HG02571 (cell line): ENCODE measurements around the gene GREM1.

Source experiments
- ATAC-seq: cut with Tn5 transposase; IDR thresholded peaks from one replicate; pipeline ENCODE4 v1.9.1; 2021; ENCODE audit warnings: mild to moderate bottlenecking, moderate library complexity; ENCODE audit not compliant: unreplicated experiment

The GREM1 gene

DNA sequence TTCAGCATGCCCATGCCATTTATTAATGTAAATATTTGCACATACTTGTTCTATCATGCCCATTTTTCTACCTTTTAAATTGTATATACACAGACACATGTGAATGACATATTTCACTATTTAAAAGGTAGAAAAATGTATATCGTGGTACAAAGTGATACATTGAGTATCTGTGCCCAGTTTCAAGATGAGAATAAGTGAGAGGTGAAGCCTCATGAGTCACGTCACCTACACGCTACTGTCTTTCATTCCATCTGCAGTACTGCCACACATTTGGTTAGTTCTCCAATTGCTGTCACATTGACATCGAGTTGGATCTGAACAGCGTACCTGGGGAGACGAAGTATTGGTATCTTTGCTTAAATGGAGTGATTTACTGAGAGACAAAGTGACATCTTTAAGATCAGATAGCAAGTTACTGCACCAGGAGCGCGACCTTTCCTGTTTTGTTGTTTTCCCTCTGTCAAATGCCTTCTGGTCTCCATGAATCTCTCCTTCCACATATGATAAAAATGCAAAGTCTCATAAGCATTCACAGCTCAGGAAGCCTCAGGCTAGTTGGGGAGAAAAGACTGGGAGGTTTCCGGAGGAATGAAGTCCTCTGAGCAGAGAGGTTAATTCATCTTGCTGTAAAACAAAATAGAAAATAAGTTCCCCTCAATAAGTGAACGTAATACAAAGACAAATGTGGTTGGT, 12.0 kb downstream of the GREM1 start:
- ATAC-seq: no peak

DNA sequence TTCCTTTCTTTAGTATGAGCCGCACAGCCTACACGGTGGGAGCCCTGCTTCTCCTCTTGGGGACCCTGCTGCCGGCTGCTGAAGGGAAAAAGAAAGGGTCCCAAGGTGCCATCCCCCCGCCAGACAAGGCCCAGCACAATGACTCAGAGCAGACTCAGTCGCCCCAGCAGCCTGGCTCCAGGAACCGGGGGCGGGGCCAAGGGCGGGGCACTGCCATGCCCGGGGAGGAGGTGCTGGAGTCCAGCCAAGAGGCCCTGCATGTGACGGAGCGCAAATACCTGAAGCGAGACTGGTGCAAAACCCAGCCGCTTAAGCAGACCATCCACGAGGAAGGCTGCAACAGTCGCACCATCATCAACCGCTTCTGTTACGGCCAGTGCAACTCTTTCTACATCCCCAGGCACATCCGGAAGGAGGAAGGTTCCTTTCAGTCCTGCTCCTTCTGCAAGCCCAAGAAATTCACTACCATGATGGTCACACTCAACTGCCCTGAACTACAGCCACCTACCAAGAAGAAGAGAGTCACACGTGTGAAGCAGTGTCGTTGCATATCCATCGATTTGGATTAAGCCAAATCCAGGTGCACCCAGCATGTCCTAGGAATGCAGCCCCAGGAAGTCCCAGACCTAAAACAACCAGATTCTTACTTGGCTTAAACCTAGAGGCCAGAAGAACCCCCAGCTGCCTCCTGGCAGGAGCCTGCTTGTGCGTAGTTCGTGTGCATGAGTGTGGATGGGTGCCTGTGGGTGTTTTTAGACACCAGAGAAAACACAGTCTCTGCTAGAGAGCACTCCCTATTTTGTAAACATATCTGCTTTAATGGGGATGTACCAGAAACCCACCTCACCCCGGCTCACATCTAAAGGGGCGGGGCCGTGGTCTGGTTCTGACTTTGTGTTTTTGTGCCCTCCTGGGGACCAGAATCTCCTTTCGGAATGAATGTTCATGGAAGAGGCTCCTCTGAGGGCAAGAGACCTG, 13.2 kb downstream of the GREM1 start:
- ATAC-seq: no peak

DNA sequence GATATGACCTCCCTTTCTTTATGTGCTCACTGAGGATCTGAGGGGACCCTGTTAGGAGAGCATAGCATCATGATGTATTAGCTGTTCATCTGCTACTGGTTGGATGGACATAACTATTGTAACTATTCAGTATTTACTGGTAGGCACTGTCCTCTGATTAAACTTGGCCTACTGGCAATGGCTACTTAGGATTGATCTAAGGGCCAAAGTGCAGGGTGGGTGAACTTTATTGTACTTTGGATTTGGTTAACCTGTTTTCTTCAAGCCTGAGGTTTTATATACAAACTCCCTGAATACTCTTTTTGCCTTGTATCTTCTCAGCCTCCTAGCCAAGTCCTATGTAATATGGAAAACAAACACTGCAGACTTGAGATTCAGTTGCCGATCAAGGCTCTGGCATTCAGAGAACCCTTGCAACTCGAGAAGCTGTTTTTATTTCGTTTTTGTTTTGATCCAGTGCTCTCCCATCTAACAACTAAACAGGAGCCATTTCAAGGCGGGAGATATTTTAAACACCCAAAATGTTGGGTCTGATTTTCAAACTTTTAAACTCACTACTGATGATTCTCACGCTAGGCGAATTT, 14.9 kb downstream of the GREM1 start:
- no peak for ATAC-seq

DNA sequence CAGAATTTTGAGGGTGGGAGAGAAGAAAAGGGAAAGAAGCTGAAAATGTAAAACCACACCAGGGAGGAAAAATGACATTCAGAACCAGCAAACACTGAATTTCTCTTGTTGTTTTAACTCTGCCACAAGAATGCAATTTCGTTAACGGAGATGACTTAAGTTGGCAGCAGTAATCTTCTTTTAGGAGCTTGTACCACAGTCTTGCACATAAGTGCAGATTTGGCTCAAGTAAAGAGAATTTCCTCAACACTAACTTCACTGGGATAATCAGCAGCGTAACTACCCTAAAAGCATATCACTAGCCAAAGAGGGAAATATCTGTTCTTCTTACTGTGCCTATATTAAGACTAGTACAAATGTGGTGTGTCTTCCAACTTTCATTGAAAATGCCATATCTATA, 15.5 kb downstream of the GREM1 start:
- no peak for ATAC-seq

DNA sequence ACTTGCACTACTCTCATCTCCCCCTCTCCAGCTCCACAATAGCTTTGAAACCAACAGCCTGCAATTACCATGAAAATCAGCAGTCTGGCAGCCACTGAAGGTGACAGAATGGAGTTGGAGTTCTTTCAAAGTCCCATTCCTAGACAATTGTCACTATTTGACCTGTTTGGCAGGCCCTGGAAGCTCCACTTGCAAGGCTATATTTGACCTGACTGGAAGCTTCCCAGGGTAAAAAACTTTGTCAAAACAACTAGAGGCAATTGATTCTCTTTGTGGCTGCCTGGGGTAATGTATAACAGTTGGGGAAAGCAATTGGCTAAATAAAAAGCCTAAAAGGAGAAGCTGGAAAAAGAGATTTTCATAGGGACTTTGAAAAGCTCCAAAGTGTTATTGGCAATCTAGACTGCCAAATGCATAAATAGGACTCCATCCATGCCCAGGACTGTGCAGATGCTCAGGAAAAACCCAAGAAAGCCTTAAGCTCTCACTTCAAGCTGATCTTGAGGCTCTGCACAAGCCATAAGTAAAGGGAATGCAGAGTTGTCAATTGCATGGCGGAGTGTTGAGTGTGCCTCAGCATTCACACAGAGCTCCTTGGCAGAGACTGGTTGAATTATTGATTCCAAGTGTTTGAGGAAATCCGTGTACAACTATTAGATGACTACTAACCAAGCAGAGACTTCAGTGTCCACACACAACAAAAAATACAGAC, 18.3 kb downstream of the GREM1 start:
- ATAC-seq: no peak

DNA sequence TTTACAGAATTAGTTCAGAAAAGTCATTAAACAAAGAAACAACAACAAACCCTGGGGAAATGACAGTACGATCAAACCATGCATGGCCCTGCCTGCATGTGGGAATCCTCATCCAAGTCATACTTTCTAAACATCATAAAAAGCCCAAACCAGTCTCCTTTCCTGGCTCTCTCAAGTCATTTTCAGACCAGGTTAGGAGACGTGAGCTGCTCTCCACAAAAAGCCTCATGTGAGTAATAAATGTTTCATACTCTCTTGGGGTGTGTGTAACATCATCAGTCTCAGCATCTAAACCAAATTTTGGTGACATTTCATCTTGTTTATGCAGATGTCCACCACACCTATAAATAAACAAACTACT, 18.9 kb downstream of the GREM1 start:
- ATAC-seq: no peak

DNA sequence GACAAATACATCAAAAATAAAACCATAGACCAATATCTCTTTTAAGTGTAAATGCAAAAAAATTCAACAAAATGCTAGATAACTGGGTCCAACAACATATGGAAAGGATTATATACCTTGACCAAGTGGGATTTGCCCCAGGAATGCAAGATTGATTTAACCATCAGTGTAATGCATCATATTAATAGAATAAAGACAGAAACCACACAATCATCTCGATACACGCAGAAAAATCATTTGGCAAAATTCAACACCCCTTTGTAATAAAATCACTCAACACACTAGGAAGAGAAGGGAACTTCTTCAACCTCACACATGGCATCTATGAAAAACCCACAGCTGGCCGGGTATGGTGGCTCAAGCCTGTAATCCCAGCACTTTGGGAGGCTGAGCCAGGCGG, 19.5 kb downstream of the GREM1 start:
- ATAC-seq: no peak

DNA sequence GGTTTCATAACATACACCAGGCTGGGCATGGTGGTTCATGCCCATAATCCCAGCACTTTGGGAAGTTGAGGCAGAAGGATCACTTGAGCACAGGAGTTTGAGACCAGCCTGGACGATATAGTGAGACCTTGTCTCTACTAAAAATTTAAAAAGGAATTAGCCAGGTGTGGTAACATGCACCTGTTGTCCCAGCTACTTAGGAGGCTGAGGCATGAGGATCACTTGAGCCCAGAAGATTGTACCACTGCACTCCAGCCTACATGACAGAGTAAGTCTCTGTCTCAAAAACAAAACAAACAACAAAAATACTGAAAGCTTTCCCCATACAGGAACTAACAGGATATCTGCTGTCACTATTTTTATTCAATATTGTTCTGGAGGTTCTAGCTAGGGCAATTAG, 20.9 kb downstream of the GREM1 start:
- no peak for ATAC-seq

DNA sequence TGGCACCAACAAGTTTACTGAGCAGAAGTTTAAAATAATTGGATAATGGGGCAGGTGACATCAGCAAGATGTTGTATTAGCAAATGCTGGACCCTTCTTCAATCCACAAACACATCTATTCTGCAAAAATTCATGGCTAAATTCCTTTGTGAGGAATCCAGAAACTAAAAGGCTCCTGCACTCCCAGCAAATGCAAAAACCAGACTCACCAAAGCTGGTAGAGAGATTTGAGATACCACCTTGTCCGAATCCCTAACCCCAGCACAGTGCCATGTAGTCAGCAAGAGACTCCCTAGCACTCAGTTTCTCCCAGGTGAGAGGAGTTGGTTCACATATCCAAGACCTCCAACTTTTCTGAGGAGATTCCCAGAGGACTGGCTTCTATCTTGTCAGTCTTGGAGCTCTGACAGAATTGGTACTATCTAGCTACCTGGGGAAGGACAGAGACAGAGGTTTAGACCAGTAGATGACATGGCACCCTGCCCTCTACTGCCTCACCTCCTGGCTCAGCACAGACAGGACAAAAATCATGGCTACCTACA, 21.8 kb downstream of the GREM1 start:
- ATAC-seq: no peak

DNA sequence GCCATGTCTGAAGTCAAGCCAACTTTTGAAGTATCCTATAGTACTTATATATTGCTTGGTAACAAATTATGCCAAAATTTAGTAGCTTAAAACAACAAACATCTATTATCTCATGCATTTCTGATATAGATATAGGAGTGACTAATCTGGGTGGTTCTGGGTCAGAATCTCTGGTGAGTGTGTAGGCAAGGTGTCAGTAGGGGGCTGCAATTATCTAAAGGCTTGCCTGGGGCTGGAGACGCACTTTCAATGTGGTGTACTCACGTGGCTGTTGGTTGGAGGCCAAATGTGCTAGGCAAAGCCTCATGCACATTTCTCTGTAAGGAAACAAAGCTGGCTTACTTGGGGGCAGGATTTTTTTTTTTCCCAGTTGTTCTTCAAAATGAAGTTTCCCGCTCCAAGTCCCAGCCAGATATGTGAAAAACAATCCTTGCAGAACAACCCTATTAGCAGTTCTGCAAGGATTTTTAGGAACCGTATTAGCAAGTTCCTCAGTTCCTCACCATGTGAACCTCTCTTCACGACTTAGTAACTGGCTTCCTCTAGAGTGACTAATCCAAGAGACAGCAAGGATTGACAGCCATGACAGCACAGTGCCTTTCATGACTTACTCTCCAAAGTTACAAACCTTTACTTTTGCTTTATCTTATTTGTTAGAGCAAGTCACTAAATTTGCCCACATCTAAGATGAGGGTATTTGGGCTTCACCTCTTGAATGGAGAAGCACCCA, 25.8 kb downstream of the GREM1 start:
- ATAC-seq: no peak

DNA sequence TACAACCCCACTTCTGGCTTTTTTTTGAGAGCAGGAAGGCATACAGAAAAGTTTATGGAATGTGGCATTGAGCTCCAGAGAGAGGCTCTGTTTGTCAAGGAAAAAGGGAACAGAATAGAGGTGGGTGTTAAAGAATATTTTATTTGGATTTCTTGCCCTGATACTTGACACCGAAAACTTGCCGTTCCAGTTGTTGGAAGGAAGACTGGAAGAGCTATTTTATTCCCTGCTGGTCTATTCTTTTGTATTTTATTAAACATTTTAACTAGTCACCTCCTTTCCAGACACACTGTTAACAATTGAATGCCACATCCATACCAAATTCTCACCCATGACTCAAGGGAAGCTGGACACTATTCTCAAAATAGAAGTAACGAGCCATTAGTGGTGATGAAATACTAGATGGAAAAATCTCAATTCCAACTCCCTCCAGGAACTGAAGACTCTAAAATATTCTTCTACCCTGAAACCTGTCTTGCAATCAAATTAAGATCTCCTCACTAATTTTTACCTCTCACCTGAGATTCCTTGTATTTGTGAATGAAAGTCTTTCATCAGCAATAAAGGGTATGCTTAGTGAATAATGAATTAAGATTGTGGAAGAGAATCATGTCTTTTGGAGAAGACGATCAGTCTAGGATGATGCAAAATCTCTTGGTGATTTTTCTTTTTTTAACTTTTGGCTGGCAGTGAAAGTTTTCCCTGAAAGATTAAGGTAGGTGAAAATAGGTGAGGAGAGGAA, 28.5 kb downstream of the GREM1 start:
- no peak for ATAC-seq

DNA sequence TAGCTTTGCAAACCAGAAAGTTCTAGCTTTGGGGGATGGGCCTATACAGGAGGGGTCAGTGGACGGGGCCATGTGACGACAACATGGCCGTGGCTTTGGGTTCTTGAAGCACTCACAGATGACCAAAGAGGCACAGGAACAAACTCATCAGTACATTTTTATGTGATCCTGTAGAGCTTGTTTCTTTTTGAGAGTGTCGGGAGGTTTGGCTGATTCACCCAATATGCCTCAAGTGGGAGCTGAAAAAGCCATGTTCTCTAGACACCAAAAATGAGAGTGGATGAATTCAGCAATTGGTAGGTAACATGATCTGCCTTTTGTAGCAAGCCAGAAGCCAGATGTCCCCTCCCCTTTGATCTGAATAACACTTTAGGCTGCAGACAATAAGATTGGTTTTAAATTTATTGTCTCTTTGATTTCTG, 30.1 kb downstream of the GREM1 start:
- ATAC-seq: no peak

DNA sequence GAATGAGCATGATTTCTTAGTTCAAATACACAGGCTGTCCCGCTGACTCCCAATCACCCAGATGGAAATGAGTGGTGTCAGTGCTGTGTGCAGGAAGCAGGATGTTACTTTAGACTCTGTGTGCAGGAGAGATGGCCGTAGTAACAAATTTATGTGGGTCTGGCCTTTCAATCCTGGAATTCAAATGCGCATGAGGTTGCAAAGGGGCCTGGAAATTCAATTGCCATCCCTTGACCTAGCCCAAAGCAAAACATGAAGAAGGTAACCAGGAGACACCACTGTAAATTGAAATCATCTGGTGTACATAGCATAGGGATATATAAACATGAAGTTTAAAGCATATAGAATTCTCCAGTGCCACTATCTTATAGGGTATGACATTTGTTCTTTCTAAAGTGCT, 33.2 kb downstream of the GREM1 start:
- no peak for ATAC-seq

DNA sequence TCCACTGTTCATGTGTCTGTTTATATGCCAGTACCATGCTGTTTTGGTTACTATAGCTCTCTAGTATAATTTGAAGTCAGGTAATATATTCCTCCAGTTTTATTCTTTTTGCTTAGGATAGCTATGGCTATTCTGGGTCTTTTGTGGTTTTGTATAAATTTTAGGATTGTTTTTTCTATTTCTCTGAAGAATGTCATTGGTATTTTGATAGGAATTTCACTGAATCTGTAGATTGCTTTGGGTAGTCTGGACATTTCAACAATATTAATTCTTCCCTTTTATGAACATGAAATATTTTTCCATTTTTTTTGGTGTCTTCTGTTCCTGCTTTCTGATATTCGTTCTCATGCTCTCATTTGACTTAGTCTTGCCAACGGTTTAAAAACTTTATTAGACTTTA, 39.6 kb downstream of the GREM1 start:
- ATAC-seq: no peak

DNA sequence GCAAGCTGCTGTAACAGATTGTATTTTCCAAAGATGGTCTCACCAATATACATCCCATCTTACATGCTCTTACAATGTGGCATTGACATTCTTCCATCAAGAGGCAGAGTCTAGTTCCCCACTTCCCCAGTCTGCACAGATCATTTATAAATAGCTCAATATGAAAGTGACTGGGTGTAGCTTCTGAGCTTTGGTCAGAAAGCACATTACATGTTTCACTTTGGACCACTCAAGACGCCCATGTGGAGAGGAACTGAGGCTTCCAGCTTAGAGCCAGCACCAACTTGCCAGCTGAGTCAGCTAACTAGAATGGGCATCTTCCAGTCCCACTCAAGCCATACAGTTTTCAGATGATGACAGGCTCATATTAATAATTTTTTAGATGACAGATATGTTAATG, 45.5 kb downstream of the GREM1 start:
- ATAC-seq: no peak

DNA sequence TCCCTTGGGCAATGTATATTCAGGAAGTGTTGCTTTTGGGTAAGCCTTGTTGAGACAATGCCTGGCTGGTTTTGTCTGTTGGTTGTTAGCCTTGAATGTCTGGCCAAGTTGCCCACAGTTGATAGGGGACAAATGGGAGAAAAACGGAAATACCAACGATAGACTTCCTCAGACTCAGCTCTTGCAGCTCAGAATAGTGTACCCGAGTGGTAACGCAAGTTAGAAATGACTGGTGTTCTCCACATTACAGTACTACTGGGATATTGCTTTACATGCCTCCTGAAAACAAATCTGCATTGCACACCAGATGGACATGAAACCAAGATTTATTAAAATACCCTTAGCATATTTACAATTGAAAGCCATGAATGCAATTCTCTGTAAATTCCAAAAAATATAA, 47.4 kb downstream of the GREM1 start:
- ATAC-seq: no peak

DNA sequence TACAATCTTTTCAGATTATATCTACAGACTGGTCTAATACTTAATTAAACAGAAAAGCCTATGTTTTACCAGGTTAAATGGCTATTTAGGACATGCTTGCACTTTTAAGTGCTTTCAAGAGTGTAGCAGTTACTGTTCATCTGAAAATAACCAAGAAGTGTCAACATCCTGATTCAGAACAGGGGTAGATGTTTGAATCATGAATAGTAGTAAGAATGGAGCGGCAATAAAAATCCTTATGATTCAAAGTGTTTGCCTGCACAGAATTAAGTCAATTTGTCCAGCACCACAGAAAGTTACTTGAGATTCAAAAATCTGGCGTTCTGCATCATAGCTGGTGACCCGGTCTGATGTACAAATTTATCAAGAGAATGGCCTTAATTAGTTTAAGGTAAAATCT, 48.3 kb downstream of the GREM1 start:
- no peak for ATAC-seq

DNA sequence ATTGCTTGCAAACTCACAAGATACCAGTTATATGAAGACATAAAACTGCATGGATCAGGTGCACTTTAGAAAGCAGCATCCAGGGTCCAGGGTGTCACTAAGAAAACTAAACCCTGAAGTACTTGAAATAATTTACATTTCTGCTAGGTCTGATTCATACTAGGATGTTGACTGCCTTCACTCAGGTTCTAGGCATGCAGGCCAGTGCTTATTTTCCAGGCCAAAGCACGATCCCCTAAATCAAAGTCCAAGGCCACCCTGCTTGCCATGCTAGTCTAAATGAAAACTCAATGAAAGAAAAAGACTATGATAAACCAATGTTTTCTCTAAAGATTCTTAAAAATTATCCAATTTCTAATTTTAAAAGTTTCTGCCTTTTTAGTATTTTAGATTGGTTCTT, 49.4 kb downstream of the GREM1 start:
- no peak for ATAC-seq

DNA sequence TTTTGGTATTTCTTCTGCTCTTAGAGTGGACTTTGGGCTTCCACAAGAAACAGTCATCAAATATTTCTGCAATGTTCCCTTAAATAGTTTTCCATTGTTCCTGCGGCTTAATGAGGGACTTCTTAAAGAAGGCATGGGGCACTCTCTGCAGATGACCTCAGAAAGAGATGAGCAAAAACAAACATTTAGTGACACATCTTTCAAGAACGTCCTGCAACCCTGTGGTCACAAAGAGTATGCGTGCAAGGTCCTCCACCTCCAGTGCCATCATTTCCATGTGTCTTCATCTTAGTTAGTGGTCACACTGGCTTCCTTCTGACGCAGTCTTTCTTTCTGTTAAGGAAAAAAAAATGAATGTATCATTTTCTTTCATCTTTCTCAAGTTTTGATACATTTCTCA, 56.2 kb downstream of the GREM1 start:
- ATAC-seq: no peak

DNA sequence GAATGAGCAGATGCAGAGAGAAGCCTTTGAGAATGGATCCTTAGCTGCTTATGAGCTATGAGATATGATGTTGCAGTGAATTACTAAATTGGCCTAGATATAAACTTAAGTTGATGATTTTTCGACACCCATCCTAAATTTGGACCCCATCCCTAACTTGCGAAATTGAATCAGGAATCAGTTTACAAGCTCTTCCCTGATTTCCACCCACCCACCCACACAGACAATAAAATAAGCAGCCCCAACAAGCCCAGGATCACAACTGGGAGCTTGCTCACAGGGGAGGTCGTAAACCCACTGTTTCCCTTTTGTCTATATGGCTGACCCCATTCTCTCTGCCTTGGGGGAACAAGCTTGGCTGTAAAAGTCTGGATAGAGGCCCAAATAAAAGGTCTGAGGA, 57.3 kb downstream of the GREM1 start:
- no peak for ATAC-seq
